HG02852 (cell line): ENCODE data around the gene RERE.

Source experiments
- ATAC-seq: cut with Tn5 transposase; IDR thresholded peaks from one replicate; pipeline ENCODE4 v1.9.1; 2021; ENCODE audit warnings: mild to moderate bottlenecking, moderate library complexity; ENCODE audit not compliant: unreplicated experiment

Gene RERE

DNA sequence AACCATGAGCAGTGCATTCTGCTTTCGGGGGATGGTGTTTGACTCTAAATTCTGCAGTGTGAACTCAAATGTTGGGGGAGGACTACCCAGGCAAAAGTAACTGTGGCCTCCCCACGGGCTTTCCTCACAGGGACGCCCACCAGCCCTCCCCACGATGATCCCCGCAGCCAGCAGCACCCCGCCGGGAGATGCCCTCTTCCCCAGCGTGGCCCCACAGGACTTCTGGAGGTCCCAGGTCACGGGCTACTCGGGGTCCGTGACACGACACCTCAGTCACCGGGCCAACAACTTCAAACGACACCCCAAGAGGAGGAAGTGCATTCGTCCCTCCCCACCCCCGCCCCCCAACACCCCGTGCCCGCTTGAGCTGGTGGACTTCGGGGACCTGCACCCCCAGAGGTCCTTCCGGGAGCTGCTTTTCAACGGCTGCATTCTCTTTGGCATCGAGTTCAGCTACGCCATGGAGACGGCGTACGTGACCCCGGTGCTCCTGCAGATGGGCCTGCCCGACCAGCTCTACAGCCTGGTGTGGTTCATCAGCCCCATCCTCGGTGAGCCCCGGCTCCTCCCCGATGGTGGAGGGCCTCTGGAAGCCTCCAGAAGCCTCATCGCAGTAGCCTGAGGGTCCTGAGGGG is 493.1 kb downstream of the RERE start:
- ATAC-seq: no peak

DNA sequence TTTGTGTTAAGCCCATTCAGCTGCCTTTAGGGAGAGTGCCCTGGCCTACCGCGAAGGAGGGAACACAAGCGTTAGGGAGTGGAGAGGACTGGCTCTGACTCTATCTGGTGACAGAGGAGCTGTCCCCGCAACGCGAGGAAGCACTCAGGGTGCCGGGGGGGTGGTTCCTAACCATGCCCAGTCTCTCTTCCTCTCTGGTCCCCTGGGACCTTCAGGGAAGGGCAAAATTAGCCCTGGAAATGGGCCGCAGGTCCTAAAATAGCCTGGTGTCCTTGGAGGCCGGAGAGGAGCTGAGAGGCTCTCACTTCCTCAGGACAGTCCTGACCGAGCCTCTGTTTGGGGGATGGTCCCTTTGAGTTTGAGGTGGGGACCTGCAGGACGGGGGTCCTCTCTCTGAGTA is 493.7 kb downstream of the RERE start:
- no peak for ATAC-seq

DNA sequence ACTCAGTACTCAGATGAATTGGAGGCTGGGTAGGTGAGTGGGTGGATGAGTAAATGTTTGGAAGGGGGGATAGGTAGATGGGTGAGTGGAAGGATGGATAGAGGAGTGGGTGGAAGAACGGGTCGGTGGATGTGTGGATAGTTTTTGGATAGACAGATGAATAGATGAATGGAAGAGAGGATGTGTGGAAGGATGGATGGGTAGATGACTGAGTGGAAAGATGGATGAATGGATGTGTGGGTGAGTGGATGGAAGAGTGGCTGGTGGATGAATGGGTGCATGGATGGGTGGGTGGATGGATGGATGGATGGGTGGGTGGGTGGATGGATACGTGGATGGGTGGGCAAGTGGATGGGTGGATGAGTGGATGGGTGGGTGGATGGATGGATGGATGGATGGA is 495.8 kb downstream of the RERE start:
- no peak for ATAC-seq

DNA sequence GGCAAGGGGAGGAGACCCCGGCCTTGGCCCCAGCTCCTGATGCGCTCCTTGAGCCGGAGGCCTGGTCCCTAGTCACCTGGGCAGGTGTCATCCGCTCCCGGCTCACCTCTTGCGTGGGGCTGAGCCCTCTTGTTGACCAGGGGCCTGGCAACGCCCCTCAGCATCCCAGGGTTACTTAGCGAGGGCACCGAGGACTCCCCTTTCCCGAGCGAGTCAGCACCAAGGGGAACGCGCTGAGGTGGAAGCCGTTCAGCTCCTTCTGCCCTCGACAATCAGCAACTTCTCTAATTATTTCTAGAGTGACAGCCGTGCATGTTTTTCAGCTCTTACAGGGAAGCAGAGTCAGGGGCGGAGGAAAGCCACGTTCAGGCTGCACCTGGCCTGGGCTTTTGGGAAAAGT is 499.0 kb downstream of the RERE start:
- no peak for ATAC-seq

DNA sequence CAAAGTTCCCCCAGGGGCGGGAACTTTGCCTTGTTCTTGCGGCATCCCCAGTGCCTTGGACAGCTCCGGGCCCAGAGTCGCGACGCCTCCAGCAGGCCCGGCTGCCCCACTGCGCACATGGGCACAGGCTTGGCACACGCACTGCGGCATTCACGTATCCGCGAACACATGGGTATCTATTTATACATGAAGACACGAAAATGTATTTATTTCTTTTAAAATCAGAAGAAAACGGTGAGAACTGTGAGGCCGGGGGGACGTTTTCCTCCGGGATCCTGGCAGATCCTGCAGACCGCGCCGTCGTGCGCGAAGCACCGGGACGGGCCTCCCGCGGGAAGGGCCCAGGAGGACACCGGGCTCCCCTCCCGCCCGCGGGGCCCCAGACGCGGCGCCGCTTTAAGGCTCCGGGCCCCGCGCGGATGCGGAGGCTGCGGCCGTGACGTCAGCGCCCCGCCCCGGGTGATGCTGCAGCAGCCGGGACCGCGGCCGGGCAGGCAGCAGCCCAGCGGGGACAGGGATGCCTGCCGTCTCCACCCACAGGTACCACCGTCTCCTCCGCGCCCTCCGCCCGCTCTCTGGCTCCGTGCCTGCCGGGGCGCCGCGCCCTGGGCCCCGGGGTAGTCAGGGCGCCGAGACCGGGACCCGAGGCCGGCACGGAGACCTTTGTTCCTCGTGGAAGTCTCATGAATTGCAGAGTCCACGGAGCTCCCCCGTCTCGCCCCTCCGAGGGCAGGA is 499.6 kb downstream of the RERE start, which contains the start of gene SLC45A1:
SLC45A1 (plus strand) TSS at position 468 of the 735 bp plus-strand sequence. CDS start 6,216 bp downstream, outside the sequence.
- no peak for ATAC-seq

DNA sequence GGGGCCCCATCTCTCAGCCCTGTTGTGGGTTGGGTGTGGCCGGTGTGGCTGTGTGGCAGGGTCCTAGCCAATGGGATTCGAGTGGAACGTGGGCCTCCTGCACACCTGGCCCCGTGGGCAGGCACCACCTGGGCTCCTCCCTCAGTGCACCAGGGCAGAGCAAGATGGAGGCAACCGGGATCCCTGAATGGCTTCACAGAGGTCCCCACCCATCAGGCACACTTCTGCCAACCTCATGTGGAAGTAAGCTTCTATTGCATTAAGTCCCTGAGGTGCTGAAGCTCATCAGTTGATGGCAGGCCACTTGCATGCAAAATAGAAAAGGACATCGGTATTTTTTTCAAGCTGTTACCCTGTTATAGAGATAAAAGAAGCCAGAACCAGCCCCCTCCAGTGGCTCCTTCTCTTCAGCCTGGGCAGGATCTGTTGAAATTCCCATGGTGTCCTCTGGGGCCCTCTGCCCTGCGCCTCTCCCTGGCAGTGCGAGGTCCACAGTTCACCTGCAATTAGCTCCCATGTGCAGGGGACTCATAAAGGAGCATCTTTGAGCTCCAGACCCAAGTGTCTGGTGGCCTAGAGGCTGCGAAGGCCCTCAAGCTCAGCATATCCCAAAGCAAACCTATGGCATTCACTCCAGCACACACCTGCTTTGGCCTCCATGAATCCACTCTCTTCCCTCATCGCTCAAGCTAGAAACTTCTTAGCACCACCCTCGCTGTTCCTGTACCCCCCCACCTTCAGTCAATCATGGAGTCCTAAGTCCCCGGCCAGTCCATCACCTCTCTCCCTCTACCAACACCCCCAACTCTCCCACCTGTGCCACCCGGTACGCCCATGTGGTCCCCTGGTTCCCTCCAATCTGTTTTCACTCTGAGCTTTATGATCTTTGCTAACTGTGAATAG is 501.6 kb downstream of the RERE start:
- no peak for ATAC-seq

DNA sequence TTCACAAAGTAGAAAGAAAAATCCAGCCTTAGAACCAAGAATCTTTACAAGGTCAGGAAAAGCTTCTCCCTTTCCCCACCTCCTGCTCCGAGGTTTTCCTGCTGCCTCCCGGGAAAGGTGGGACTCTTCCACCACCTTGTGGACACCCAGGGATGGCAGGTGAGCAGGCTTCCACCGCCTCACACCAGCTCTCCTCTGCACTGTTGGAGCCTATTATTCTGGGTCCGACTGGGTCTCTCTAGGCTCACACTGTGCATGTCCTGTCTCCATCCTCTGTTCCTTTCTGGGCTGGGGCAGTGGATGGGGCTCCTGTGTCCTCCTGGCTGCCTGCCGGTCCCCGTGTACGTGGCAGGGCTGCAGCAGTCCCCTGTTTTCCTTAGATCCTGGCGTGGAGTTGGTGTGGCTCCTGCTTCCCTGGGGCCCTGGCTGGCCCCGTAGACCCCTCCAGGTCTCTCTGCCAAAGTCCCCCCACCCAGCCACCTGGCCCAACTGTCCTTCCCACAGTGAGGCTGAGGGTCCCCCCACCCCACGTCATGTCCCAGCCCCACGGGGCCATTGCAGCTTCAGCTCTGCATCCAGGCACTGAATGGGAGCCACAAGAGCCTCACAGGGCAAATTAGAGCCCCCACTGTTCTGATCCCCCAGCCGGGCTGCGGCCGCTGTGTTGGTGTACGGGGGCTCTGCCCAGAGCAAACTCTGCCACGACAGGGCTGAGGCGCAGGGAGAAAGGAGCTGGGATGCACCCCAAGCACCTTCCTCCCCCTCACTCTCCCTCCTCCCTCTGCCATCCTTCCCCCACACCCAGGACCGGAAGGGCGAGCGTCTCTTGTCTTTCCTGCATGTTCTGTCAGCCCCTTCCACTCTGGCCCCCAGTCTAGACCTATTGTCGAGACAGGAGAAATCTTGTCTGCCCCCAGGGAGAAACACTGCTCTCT is 502.8 kb downstream of the RERE start:
- no peak for ATAC-seq

DNA sequence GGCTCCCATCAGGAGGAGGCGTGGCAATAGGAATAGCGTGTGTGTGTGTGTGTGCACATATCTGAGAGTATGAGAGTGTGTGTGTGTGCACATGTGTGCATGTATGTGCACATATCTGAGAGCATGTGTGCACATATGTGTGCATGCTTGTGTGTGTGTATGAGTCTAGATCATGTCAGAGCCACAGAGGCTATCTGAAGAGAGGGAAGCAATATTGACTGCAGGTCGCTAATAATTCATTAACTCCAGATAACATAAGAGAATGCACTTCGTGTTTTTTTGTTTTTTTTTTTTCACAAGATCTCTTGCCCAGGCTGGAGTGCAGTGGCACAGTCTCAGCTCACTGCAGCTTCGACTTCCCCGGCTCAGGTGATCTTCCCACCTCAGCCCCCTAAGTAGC is 504.2 kb downstream of the RERE start:
- no peak for ATAC-seq

DNA sequence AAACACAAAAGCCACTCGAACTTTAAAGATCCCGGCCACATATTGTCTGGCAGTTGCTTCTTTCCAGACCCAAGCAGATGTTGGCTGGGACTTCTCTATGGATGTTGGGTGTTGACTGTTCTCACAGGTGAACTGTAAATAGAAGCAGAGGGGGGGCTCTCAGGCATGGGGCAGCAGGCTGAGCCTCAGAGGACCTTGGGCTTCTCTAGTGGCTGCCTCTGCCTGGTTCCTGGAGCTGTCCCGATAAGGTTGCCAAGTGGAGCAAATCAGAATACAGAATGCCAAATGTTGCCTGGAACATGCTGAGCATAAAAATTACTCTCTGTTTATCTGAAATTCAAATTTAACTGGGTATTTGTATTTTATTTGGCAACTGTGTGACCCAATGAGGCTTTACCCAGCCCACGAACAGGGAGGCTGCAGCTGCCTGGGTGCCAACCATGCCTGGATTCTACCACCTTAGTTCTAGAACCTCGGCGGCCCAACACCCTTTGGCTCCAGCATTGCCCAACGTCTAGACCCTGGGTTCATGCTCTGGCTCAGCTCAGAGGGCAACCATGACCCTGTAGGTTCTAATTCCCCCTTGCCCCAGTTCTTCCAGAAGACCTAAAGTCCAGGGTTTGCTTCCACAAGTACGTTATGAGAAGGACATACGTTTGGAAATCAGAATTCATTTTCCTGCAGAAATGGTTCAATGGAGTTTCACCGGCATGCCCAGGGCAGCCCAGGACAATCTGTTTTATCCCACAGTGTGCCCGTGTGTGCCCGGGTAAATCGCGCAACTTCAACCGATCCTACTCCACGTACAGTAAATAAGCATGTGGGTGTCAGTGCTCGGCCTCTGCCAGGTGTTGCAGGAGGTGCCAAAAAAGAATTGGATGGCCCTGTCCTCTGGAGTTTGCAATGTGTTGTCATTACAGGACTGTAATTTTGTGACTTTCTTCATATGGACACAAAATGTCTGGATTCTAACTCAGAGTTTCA is 504.9 kb downstream of the RERE start:
- ATAC-seq: no peak

DNA sequence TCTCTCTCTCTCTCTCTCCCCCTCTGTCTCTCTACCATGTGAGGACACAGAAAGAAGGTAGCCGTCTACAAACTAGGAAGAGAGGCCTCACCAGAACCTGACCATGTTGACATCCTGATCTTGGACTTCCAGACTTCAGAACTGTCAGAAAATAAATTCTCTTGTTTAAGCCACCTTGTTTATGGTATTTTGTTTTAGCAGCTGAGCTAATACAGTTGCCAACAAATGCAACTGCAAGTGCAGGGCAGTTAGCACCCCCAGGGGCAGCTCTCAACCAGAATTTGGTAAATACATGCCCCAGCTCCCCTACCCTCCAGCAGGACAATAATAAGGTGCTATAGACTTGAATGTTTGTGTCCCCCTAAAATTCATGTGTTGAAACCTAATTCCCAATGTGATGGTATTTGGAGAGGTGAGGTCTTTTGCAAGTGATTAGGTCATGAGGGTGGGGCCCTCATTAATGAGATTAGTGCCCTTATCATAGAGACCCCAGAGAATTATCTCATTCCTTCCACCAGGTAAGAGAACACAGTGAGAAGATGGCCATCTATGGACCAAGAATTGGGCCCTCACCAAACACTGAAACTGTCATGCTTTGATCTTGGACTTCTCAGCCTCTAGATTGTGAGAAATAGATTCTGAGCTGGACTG is 506.2 kb downstream of the RERE start:
- ATAC-seq: no peak

DNA sequence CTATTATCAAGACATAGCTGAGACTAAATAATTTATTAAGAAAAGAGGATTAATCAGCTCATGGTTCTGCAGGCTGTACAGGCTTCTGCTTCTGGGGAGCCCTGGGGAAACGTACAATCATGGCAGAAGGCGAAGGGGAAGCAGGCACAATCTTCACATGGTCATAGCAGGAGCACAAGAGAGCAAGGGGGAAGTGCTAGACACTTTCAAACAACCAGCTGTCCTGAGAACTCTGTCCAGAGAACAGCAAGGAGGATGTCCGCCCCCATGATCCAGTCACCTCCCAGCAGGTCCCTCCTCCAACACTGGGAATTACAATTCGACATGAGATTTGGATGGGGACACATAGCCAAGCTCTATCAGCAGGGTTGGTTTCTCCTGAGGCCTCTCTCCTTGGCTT is 509.8 kb downstream of the RERE start:
- ATAC-seq: no peak

DNA sequence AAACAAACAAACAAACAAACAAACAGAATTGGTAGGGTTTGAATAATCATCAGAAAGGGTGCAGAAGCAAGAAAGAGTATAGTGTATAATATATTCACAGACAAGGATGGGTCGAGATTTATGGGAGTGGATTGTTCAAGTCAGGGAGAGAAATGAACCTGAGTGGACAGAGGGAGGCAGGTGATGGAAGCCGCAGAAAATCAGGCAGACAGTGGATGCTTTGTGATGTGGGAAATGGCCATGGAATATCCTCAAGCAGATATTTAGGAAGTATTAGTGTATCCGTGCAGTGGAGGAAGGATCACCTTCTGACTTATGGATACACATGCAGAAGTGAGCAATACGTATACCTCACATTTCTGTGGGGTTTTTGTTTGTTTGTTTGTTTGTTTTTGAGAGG is 513.6 kb downstream of the RERE start:
- no peak for ATAC-seq

DNA sequence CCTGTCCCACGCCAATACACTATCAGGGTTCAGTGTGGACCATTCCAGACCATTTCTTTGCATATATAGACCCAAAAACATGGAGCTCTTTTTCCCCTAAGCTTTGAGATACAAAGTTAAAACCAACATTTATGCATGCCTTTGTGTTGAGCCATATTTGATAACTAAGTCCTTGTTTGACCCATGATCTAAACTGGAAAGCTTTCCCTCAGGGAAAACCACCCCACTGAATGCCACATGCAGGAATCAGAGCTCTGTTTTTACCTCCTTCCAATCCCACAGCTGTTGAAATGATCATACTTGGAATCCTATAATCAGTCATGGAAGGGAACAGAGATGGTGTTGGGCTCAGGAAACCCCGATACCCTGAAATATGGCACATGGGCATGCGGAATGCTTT is 514.3 kb downstream of the RERE start:
- no peak for ATAC-seq
